H1 (cell line): ENCODE results near the gene R3HCC1L. TPM values are rescaled to one million over a fixed set of nuclear protein-coding genes. Genes with fewer than 3 reads are reported as not detected.

ENCODE experiments used
- CTCF ChIA-PET: fragments of 300-600 bp; sonication (Branson Sonifier 250); formaldehyde crosslinking; loops from one replicate; lab custom pipeline; 2021; ENCODE audit not compliant: partially characterized antibody; lab: Charles Lee
- POLR2A ChIA-PET: fragments of 300-600 bp; sonication (Branson Sonifier 250); formaldehyde crosslinking; loops from one replicate; lab custom pipeline; 2021; ENCODE audit warnings: inconsistent platforms; ENCODE audit not compliant: partially characterized antibody; lab: Charles Lee
- DNase-seq, 2 experiments: peaks; one replicate each; pipeline versions ENCODE4 v3.0.0 to v3.0.0-alpha.2; 2010 to 2022; ENCODE audit warnings: low spot score in 2 of 2, low read depth in 1 of 2, mixed read lengths in 1 of 2
- FAIRE-seq: peaks from 2 replicates; lab custom pipeline; 2011; peaks lifted over from hg19 to GRCh38; lab: Jason Lieb, UNC
- H2AFZ ChIP-seq: 2 replicates; pipeline ENCODE4 v1.8.1; 2012; ENCODE audit warnings: low read length, inconsistent platforms
- H2AK5ac ChIP-seq: 2 replicates; pipeline ENCODE4 v1.6.1; 2013; ENCODE audit warnings: low read depth, low read length
- H2BK120ac ChIP-seq: replicated peaks from 2 replicates; pipeline ENCODE3; 2013; ENCODE audit warnings: low read depth, low read length, inconsistent platforms
- H2BK12ac ChIP-seq: 2 replicates; pipeline ENCODE4 v1.6.1; 2013; ENCODE audit warnings: low read depth, low read length
- H2BK15ac ChIP-seq: 2 replicates; pipeline ENCODE4 v1.6.1; 2013; ENCODE audit warnings: low read length
- H2BK20ac ChIP-seq: 2 replicates; pipeline ENCODE4 v1.6.1; 2013; ENCODE audit warnings: low read length
- H2BK5ac ChIP-seq: 2 replicates; pipeline ENCODE4 v1.6.1; 2013; ENCODE audit warnings: low read depth, low read length
- H3K14ac ChIP-seq: 2 replicates; pipeline ENCODE4 v1.6.1; 2013; ENCODE audit warnings: inconsistent platforms; ENCODE audit not compliant: insufficient read length
- H3K18ac ChIP-seq: 2 replicates; pipeline ENCODE4 v1.6.1; 2013; ENCODE audit warnings: low read length; ENCODE audit errors: extremely low read depth
- H3K23ac ChIP-seq: 2 replicates; pipeline ENCODE4 v1.6.1; 2013; ENCODE audit warnings: inconsistent platforms; ENCODE audit not compliant: insufficient read length
- H3K23me2 ChIP-seq: 2 replicates; pipeline ENCODE4 v1.6.1; 2013; ENCODE audit warnings: low read depth, low read length
- H3K27ac ChIP-seq: 2 replicates; pipeline ENCODE4 v1.6.1; 2011; ENCODE audit warnings: low read depth, low read length, inconsistent platforms
- H3K27me3 ChIP-seq, 4 experiments: replicated peaks in 1 of 4; 1 replicate in 1 of 4; 2 replicates in 3 of 4; pipeline versions ENCODE4 v1.6.1 to v1.8.1; 2011 to 2013; ENCODE audit warnings: low read length in 3 of 4, mild to moderate bottlenecking in 3 of 4, inconsistent platforms in 2 of 4, mixed read lengths in 2 of 4, moderate library complexity in 1 of 4; ENCODE audit not compliant: control insufficient read depth in 3 of 4, insufficient read depth in 3 of 4; ENCODE audit errors: extremely low read depth in 1 of 4
- H3K36me3 ChIP-seq, 4 experiments: 2 replicates each; pipeline versions ENCODE4 v1.6.1 to v1.8.1; 2011 to 2013; ENCODE audit warnings: mild to moderate bottlenecking in 4 of 4, low read length in 3 of 4, moderate library complexity in 2 of 4, control low read depth in 1 of 4, inconsistent platforms in 1 of 4; ENCODE audit not compliant: insufficient read depth in 4 of 4, control insufficient read depth in 2 of 4
- H3K4ac ChIP-seq: replicated peaks from 2 replicates; pipeline ENCODE3; 2013; ENCODE audit warnings: low read length, low read depth, mixed read lengths, inconsistent platforms; ENCODE audit not compliant: insufficient read length
- H3K4me1 ChIP-seq, 4 experiments: replicated peaks in 1 of 4; 1 replicate in 1 of 4; 2 replicates in 3 of 4; pipeline versions ENCODE4 v1.6.1 to v1.8.1; 2011 to 2013; ENCODE audit warnings: low read length in 3 of 4, inconsistent platforms in 2 of 4, mixed read lengths in 1 of 4; ENCODE audit not compliant: insufficient read depth in 4 of 4, control insufficient read depth in 3 of 4
- H3K4me2 ChIP-seq, 2 experiments: 2 replicates each; pipeline versions ENCODE4 v1.6.1 to v1.8.1; 2011 to 2013; ENCODE audit warnings: low read depth in 2 of 2, low read length in 2 of 2, control low read depth in 1 of 2, inconsistent platforms in 1 of 2, mild to moderate bottlenecking in 1 of 2; ENCODE audit not compliant: insufficient read depth in 1 of 2
- H3K4me3 ChIP-seq, 4 experiments: fragments of 200-600, 300-600 bp in 1 of 4; sonication (generic), shearing (Covaris generic), sonication (Bioruptor Twin) in 1 of 4; 2 replicates each; pipeline versions ENCODE4 v1.5.1 to v1.8.1; 2011 to 2016; ENCODE audit warnings: low read length in 4 of 4, low read depth in 3 of 4, control low read depth in 2 of 4, inconsistent platforms in 2 of 4, mild to moderate bottlenecking in 2 of 4, mixed read lengths in 1 of 4, moderate library complexity in 1 of 4; ENCODE audit not compliant: insufficient read depth in 2 of 4; ENCODE audit errors: extremely low read depth in 1 of 4
- H3K56ac ChIP-seq: replicated peaks from 2 replicates; pipeline ENCODE3; 2013; ENCODE audit warnings: low read depth, mild to moderate bottlenecking, mixed read lengths, low read length, inconsistent platforms; ENCODE audit not compliant: insufficient read length
- H3K79me1 ChIP-seq: 2 replicates; pipeline ENCODE4 v1.6.1; 2013; ENCODE audit warnings: low read depth, low read length, control low read depth
- H3K79me2 ChIP-seq, 2 experiments: 2 replicates each; pipeline versions ENCODE4 v1.6.1 to v1.8.1; 2012 to 2013; ENCODE audit warnings: low read length in 2 of 2, mild to moderate bottlenecking in 2 of 2, inconsistent platforms in 1 of 2; ENCODE audit not compliant: insufficient read depth in 2 of 2, control insufficient read depth in 1 of 2
- H3K9ac ChIP-seq, 4 experiments: replicated peaks in 1 of 4; 1 replicate in 1 of 4; 2 replicates in 3 of 4; pipeline versions ENCODE4 v1.6.1 to v1.8.1; 2011 to 2013; ENCODE audit warnings: low read depth in 3 of 4, low read length in 3 of 4, control low read depth in 2 of 4, mild to moderate bottlenecking in 2 of 4, moderate library complexity in 2 of 4, inconsistent platforms in 1 of 4; ENCODE audit errors: extremely low read depth in 1 of 4
- H3K9me3 ChIP-seq, 2 experiments: 2 replicates each; pipeline versions ENCODE4 v1.6.1 to v1.8.1; 2012 to 2013; ENCODE audit warnings: mild to moderate bottlenecking in 2 of 2, moderate library complexity in 2 of 2, control low read depth in 1 of 2, inconsistent platforms in 1 of 2, low read depth in 1 of 2, low read length in 1 of 2, mixed read lengths in 1 of 2; ENCODE audit not compliant: insufficient read depth in 2 of 2
- H4K20me1 ChIP-seq, 2 experiments: replicated peaks in 1 of 2; 2 replicates each; pipeline versions ENCODE3 to v1.8.1; 2011 to 2013; ENCODE audit warnings: inconsistent platforms in 2 of 2, low read length in 2 of 2, mild to moderate bottlenecking in 1 of 2; ENCODE audit not compliant: insufficient read depth in 2 of 2, control insufficient read depth in 1 of 2
- H4K5ac ChIP-seq: 2 replicates; pipeline ENCODE4 v1.6.1; 2013; ENCODE audit warnings: low read length, low read depth, mixed read lengths, inconsistent platforms; ENCODE audit not compliant: insufficient read length
- H4K8ac ChIP-seq: 2 replicates; pipeline ENCODE4 v1.8.0; 2013; ENCODE audit warnings: mild to moderate bottlenecking, moderate library complexity, low read length, inconsistent platforms; ENCODE audit not compliant: insufficient read depth; ENCODE audit errors: extremely low read depth
- H4K91ac ChIP-seq: replicated peaks from 2 replicates; pipeline ENCODE3; 2013; ENCODE audit warnings: low read length, mixed read lengths, inconsistent platforms; ENCODE audit not compliant: insufficient read length
- WGBS, 2 experiments: shearing (Covaris generic) in 1 of 2; methylation state at CpG; one replicate each; pipeline versions ENCODE4 v1.1.6 to v1.1.7; 2013 to 2015; ENCODE audit warnings: low lambda C conversion rate in 2 of 2, mixed read lengths in 2 of 2, inconsistent platforms in 1 of 2, low coverage in 1 of 2, missing lambda C conversion rate in 1 of 2; ENCODE audit not compliant: insufficient replicate concordance in 2 of 2, insufficient coverage in 1 of 2, insufficient read length in 1 of 2; ENCODE audit errors: extremely low coverage in 1 of 2, missing lambda C conversion rate in 1 of 2; 5-methylcytosine and 5-hydroxymethylcytosine counted together
- polyA plus RNA-seq, 7 experiments: library from polyadenylated mRNA; depleted of rRNA in 3 of 7; stranded (reverse) in 5 of 7; unstranded in 2 of 7; fragments of >200 nt in 5 of 7; fragments of 200-250 nt in 2 of 7; gene quantifications; 1 replicate in 5 of 7; 2 replicates in 1 of 7; 4 replicates in 1 of 7; pipeline versions ENCODE4 v1.2.1 to v1.2.3, GENCODE V29; 2011 to 2013; ENCODE audit warnings: missing spikeins in 2 of 7, mixed read lengths in 2 of 7
- total RNA-seq: library from RNA; stranded (reverse); fragmentation: NEBNext Ultra II Directional; extraction: Animal tissue kit (Norgen Biotek cat#: 25700); gene quantifications from 2 replicates; pipeline ENCODE4 v1.2.1, GENCODE V29; 2021

The R3HCC1L gene
- total and polyA plus RNA-seq, 2 of the 8 experiments (the other 6 are each of a cell fraction or from before 2014, with no cell fraction given): 6.9 to 13.9 TPM

DNA sequence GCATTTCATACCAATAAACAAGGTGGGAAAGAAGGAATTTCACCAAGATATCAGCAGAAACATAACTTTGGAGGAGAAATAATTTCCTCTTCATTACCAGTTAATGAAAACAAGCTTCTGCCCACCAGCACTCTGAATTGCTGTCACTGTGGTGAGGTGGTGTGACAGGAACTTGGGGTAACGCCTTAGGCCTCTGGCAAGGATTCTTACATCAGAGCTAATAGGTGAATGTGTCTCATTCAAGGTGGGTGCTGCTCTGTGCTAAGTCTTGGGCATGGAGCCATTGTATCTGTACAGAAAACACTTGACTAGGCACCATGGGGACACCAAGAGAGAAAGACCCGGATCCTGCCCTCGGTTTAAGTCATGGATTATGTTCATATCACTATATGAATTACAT lies 141.9 kb downstream of the R3HCC1L start:
- Histone ChIP-seq H3K79me1 (no peaks in the 10 kb centered on the region), H4K91ac (no peak overlapping the region), H3K27ac (no peak overlapping the region), H2BK12ac (no peak overlapping the region), H4K20me1 (no peaks in the 10 kb centered on the region), H3K36me3 (no peaks in the 10 kb centered on the region), H3K4me2 (no peak overlapping the region), H2BK5ac (no peak overlapping the region), H2BK20ac (no peak overlapping the region), H4K5ac (no peak overlapping the region), H2BK120ac (no peak overlapping the region), H3K14ac (no peak overlapping the region), H3K23ac (no peak overlapping the region), H3K9me3 (no peaks in the 10 kb centered on the region), H3K4me3 (no peak overlapping the region), H2AFZ (no peak overlapping the region), H2AK5ac (no peak overlapping the region), H3K56ac (no peak overlapping the region), H3K4me1 (peaks cover 0 to 4% (median 1%) of the 10 kb centered on the region in 4 experiments; a peak in 2 of 7 replicates), H3K4ac (no peak overlapping the region), H3K27me3 (no peaks in the 10 kb centered on the region), H3K79me2 (no peaks in the 10 kb centered on the region), H4K8ac (no peak overlapping the region), H3K9ac (no peak overlapping the region), H2BK15ac (no peak overlapping the region), H3K23me2 (no peaks in the 10 kb centered on the region), H3K18ac (no peak overlapping the region)
- ChIA-PET CTCF (interaction anchor here (1.1 to 1.3 kb wide), 2 partner anchors 32 to 33 kb away, joined by 3 to 4 read pairs; no protein-coding TSS in a partner anchor), POLR2A (no interaction called here)
- FAIRE-seq (no peak), DNase-seq (no peak)
- 86% methylated on average over 3 of the region's 3 CpGs; no CpG with 5 or more reads in 1 of the 2 experiments for WGBS, 2 experiments
